Adrenal gland (tissue), 12 donors: ENCODE measurements around the gene SPTLC1. TPM values are rescaled to one million over a fixed set of nuclear protein-coding genes. Genes with fewer than 3 reads are reported as not detected.
"Not testable (repeated sequence)": the region's sequence is repeated elsewhere in the genome, so short reads cannot be mapped to it uniquely, and the experiment has no call there.

ENCODE experiments used
- DNase-seq, 7 donors: peaks; one replicate each; pipeline ENCODE4 v3.0.0-alpha.2; 2019 to 2020
- H3K27ac ChIP-seq, 5 donors: fragments of 200-600 bp; sonication (generic) in 4 of 5; 1 replicate in 3 of 5; 2 replicates in 2 of 5; pipeline versions ENCODE4 v1.5.1 to v1.8.0; 2016 to 2020; ENCODE audit warnings: mild to moderate bottlenecking in 1 of 5
- H3K27me3 ChIP-seq: fragments of 200-600 bp; 2 replicates; pipeline ENCODE4 v1.8.0; 2021
- H3K36me3 ChIP-seq, 2 donors: fragments of 200-600 bp; replicated peaks in 1 of 2; 1 replicate in 1 of 2; 2 replicates in 1 of 2; pipeline versions ENCODE4 v1.5.1 to v1.8.0; 2018 to 2022
- H3K4me1 ChIP-seq, 2 donors: fragments of 200-600 bp; replicated peaks in 1 of 2; 1 replicate in 1 of 2; 2 replicates in 1 of 2; pipeline versions ENCODE4 v1.5.1 to v1.8.0; 2018 to 2021
- H3K4me3 ChIP-seq, 4 donors: fragments of 200-600 bp; sonication (generic) in 3 of 4; one replicate each; pipeline ENCODE4 v1.5.1; 2016 to 2018
- H3K9me3 ChIP-seq, 3 donors: fragments of 200-600 bp; sonication (generic) in 1 of 3; replicated peaks in 1 of 3; 1 replicate in 2 of 3; 2 replicates in 1 of 3; pipeline versions ENCODE4 v1.5.1 to v1.8.0; 2016 to 2021
- POLR2A ChIP-seq, 2 donors: fragments of 450-650 bp; IDR thresholded peaks; one replicate each; pipeline ENCODE4 v1.6.1; 2017; ENCODE audit warnings: antibody characterized with exemption in 2 of 2, mild to moderate bottlenecking in 2 of 2, moderate library complexity in 1 of 2
- WGBS, 4 donors: extraction: QIAGEN DNeasy Blood & Tissue Kit in 2 of 4; methylation state at CpG; one replicate each; pipeline versions ENCODE4 v1.1.5 to v1.1.7; 2013 to 2017; 5-methylcytosine and 5-hydroxymethylcytosine counted together
- intact Hi-C, 2 donors: fragments of 100-400 bp; cut with DNase I; formaldehyde crosslinking; loops; one replicate each; pipeline versions ENCODE4 v1.14.1 to v1.15.0; 2022 to 2023
- polyA plus RNA-seq, 3 donors: library from polyadenylated mRNA; stranded (reverse); fragments of 200-250 nt in 2 of 3; fragments of 350-450 nt in 1 of 3; fragmentation: Illumina TruSeq in 1 of 3; extraction: RNeasy Lipid Tissue Mini Kit (QIAGEN cat#74804) in 1 of 3; gene quantifications; one replicate each; pipeline ENCODE4 v1.2.3, GENCODE V29; 2013 to 2014
- total RNA-seq, 9 donors: library from RNA; depleted of rRNA in 4 of 9; stranded (reverse); fragments of >200 nt in 4 of 9; fragments of 120-200 nt in 1 of 9; fragmentation: NEBNext Ultra II Directional in 1 of 9; extraction: Animal tissue kit (Norgen Biotek cat#: 25700) in 1 of 9; gene quantifications; one replicate each; pipeline versions ENCODE4 v1.1.0 to v1.2.4, GENCODE V29; 2013 to 2023
- TF ChIP-seq, protein P1 (sequence below), 6 experiments: fragments of 450-650 bp in 4 of 6; fragments of 200-600 bp in 2 of 6; sonication (generic) in 1 of 6; IDR thresholded peaks; 1 replicate in 5 of 6; 2 replicates in 1 of 6; pipeline versions ENCODE4 v1.5.1 to v1.8.0; 2016 to 2021; ENCODE audit warnings: antibody characterized with exemption in 6 of 6, mild to moderate bottlenecking in 2 of 6, moderate library complexity in 1 of 6
- donor health status: healthy with polysubstance abuse.
- donor health status: Bipolar disorder and iron deficiency.
- donor health status: DM: yes; HTN: yes; CAD: no.
- donor health status: DM: no; HTN: no; CAD: no.
- donor health status: DM: no; HTN: no; CAD: no.
- donor health status: DM: yes; HTN: yes; CAD: no.

Gene SPTLC1
- total and polyA plus RNA-seq, 12 donors, result 18.8 to 106 (median 72.9) TPM

DNA sequence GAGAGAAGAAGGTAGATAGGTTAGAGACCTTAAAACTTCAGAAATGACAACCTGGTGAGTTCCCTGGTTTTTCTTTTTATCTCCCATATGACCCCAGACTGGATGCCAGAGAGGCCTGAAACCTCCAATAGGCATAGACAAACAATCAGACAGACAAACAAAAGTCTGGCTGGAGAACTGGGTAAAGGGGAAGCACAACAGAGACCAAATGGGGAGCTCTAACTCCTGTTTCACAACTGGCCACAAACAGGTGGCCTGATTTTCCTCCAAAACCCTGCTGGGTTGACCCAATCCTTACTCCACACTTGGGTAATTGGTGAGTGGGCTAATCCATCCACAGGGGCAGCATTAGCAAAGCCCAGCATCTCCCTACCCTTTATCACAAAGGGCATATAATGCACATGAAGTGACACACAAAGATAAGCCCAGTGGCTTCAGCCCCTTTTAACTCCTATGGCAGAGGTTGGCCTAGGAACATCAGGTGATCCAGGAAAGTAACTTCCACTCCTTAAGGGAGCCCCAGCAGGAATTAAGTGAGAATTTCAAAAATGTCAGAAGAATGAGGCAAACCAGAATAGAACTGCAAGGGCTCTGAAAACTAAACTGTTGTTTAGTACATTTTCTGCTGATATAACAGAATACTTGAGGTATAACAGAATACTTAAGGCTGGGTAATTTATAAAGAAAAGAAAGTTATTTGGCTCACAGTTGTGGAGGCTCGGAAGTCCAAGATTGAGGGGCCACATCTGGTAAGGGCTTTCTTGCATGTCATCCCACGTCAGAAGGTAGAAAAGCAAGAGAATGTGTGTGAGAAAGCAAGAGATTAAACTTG is 104.3 kb downstream of the SPTLC1 start:
- Histone ChIP-seq H3K36me3 (no peaks in the 10 kb centered on the region), H3K27ac (no peak overlapping the region), H3K9me3 (peaks cover 0 to 10% (median 0%) of the 10 kb centered on the region in 3 donors), H3K4me1 (no peaks in the 10 kb centered on the region), H3K27me3 (no peaks in the 10 kb centered on the region), H3K4me3 (no peak overlapping the region)
- TF ChIP-seq, protein P1, sequence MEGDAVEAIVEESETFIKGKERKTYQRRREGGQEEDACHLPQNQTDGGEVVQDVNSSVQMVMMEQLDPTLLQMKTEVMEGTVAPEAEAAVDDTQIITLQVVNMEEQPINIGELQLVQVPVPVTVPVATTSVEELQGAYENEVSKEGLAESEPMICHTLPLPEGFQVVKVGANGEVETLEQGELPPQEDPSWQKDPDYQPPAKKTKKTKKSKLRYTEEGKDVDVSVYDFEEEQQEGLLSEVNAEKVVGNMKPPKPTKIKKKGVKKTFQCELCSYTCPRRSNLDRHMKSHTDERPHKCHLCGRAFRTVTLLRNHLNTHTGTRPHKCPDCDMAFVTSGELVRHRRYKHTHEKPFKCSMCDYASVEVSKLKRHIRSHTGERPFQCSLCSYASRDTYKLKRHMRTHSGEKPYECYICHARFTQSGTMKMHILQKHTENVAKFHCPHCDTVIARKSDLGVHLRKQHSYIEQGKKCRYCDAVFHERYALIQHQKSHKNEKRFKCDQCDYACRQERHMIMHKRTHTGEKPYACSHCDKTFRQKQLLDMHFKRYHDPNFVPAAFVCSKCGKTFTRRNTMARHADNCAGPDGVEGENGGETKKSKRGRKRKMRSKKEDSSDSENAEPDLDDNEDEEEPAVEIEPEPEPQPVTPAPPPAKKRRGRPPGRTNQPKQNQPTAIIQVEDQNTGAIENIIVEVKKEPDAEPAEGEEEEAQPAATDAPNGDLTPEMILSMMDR (IDR thresholded peaks at IDR 0.05), result no peak
- no peak for TF ChIP-seq POLR2A (IDR thresholded peaks at IDR 0.05)
- intact Hi-C loops, result no loop called here
- DNase-seq, result no peak
- 83 to 91% (median 89%) methylated on average over 2 of the region's 2 CpGs for WGBS, 4 donors

DNA sequence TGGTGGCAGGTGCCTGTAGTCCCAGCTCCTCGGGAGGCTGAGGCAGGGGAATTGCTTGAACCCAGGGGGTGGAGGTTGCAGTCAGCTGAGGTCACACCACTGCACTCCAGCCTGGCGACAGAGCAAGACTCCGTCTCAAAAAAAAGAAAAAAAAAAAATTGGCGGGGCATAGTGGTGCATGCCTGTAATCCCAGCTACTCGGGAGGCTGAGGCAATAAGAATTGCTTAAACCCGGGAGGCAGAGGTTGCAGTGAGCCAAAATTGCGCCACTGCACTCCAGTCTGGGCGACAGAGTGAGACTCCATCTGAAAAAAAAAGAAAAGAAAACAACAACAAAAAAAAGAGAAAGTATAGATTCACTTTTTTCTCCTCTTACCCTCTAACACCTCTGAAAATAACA is 105.0 kb downstream of the SPTLC1 start:
- 67 to 85% (median 74%) methylated on average over 8 of the region's 8 CpGs for WGBS, 4 donors
- peaks cover 0 to 10% (median 0%) of the 10 kb centered on the region in 3 donors for H3K9me3 ChIP-seq
- H3K27ac ChIP-seq, H3K4me3 ChIP-seq, H3K36me3 ChIP-seq, DNase-seq, H3K27me3 ChIP-seq, intact Hi-C loops, H3K4me1 ChIP-seq: not testable (repeated sequence)

DNA sequence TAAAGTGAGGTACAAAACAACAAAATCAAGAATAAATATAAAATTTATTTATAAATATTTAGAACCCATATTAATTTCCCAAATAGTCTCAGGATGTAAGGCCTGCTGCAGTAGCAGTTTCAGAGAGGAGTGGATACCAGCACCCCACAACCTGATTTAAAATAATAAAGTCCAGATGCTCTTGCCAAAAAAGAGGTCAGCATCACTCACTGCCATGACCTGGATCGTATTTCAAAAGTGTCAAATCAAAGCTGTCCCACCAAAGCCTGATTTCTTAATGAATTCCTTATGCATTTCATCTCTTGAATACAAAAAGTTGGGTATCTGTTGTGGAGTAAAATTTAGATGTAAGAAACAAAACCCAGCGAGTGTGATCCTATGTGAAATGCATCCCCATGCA is 107.2 kb downstream of the SPTLC1 start:
- WGBS, 4 donors, result 67 to 81% (median 73%) methylated on average over 2 of the region's 2 CpGs
- H3K9me3 ChIP-seq, result no peaks in the 10 kb centered on the region
- no peak overlapping the region for H3K4me3 ChIP-seq
- H3K27ac ChIP-seq, result no peak overlapping the region
- H3K4me1 ChIP-seq, result no peaks in the 10 kb centered on the region
- no peak for DNase-seq
- no peaks in the 10 kb centered on the region for H3K27me3 ChIP-seq
- TF ChIP-seq POLR2A (IDR thresholded peaks at IDR 0.05), result no peak
- TF ChIP-seq, protein P1 (IDR thresholded peaks at IDR 0.05), result no peak
- no peaks in the 10 kb centered on the region for H3K36me3 ChIP-seq
- intact Hi-C loops, result no loop called here

DNA sequence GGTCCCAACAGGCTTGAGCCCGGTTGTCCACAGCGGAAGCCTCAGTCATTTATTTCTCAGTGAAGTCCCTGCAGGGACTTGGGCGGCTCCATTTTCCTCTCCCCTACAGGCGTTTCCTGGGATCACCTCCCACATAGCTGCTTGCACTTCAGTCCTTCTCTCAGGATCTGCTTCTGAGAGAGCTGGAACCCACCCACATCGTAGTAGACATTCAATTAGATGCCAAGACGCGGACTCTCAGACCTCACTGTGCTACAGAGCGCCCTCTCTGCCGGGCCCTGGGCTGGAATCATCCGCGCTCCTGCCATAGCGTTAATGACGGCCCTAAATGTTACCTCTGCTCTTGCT is 111.2 kb downstream of the SPTLC1 start:
- no peak overlapping the region for H3K27ac ChIP-seq
- intact Hi-C loops, result no loop called here
- no peak for DNase-seq
- WGBS, 4 donors, result 79 to 91% (median 84%) methylated on average over 12 to 13 of the region's 13 CpGs
- TF ChIP-seq, protein P1 (IDR thresholded peaks at IDR 0.05), result no peak
- TF ChIP-seq POLR2A (IDR thresholded peaks at IDR 0.05), result no peak
- H3K9me3 ChIP-seq, result no peaks in the 10 kb centered on the region
- H3K27me3 ChIP-seq, result no peaks in the 10 kb centered on the region
- no peaks in the 10 kb centered on the region for H3K36me3 ChIP-seq
- H3K4me3 ChIP-seq, result no peak overlapping the region
- no peaks in the 10 kb centered on the region for H3K4me1 ChIP-seq
